ENCODE data around the gene KRTAP9-9.
"Not testable (repeated sequence)": the region's sequence is repeated elsewhere in the genome, so short reads cannot be mapped to it uniquely, and the experiment has no call there.

GRCh38 chr17:41255381-41256290 lies at the start of gene KRTAP9-9:
- not testable (repeated sequence) for TF ChIP-seq CTCF (IDR thresholded peaks at IDR 0.05; ENCODE audit: borderline replicate concordance, extremely low read depth, low read length, poor library complexity, severe bottlenecking); EZH2 (IDR thresholded peaks at IDR 0.05; ENCODE audit: borderline replicate concordance, low read depth, low read length, severe bottlenecking)

All from DND-41 (cell line).